Measurements from ENCODE around the gene FRAT1. TPM values are rescaled to one million over a fixed set of nuclear protein-coding genes. Genes with fewer than 3 reads are reported as not detected.

The FRAT1 gene
- total and polyA plus RNA-seq, 2 of the 13 experiments (the other 11 are each of a cell fraction or from before 2014, with no cell fraction given): 1.7 to 2.3 TPM

DNA sequence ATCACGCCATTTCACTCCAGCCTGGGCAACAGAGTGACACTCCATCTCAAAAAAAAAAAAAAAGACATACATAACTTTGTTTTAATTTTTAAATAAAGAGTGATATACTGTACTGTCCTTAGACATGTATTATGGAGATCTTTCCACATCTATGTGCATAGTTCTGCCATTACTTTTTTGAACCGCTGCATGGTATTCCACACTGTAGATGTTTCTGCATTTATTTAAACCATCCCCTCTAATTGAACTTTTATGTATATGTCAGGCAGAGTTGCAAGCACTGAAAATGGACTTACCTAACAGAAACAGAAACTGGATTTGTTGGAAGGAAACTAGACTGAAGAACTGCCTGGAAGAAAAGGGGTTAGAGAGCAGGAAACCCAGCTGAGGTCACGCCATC, 18.1 kb upstream of the FRAT1 start:
- Histone ChIP-seq H3K79me2 (ENCODE audit: insufficient read depth, low read length) (no peaks in the 10 kb centered on the region), H4K20me1 (ENCODE audit: insufficient read depth, low read length) (no peaks in the 10 kb centered on the region), H3K27ac (ENCODE audit: extremely low read length, insufficient read depth, low read length) (no peak overlapping the region), H3K4me1 (ENCODE audit: insufficient read depth, low read length) (peaks cover 35% of the 10 kb centered on the region), H3K4me2 (ENCODE audit: low read depth, low read length) (no peak overlapping the region; the same call in 1 of the 2 replicates), H3K9ac (ENCODE audit: insufficient read depth, low read depth, low read length) (no peak overlapping the region), H3K36me3 (replicated peaks in 1 of 2; ENCODE audit: control insufficient read depth in 1 of 2, insufficient read depth in 2 of 2, low read length in 2 of 2) (no peaks in the 10 kb centered on the region), H3K27me3 (ENCODE audit: control insufficient read depth in 1 of 2, insufficient read depth in 2 of 2, low read length in 2 of 2) (no peaks in the 10 kb centered on the region), H3K9me3 (ENCODE audit: low read length) (no peaks in the 10 kb centered on the region), H2AFZ (ENCODE audit: low read length) (no peak overlapping the region), H3K4me3 (replicated peaks in 1 of 3; ENCODE audit: insufficient read depth in 1 of 3, low read depth in 2 of 3, low read length in 3 of 3) (no peak overlapping the region)
- ChIA-PET POLR2A (no interaction called here), CTCF (ENCODE audit: low intra/inter-chr PET ratio, low total read pairs) (no interaction called here)
- no peak for ATAC-seq
- TF ChIP-seq ZNF335 (CRISPR knock-in tag; IDR thresholded peaks at IDR 0.05): no peak
- TF ChIP-seq MTA1 (CRISPR knock-in tag; IDR thresholded peaks at IDR 0.05; ENCODE audit: borderline replicate concordance): no peak
- TF ChIP-seq SOX13 (IDR thresholded peaks at IDR 0.05): no peak
- TF ChIP-seq SOX13 (CRISPR knock-in tag; conservative IDR thresholded peaks at IDR 0.05 in 1 of 2, IDR thresholded peaks at IDR 0.05 in 1 of 2): no peak
- TF ChIP-seq, protein P1, sequence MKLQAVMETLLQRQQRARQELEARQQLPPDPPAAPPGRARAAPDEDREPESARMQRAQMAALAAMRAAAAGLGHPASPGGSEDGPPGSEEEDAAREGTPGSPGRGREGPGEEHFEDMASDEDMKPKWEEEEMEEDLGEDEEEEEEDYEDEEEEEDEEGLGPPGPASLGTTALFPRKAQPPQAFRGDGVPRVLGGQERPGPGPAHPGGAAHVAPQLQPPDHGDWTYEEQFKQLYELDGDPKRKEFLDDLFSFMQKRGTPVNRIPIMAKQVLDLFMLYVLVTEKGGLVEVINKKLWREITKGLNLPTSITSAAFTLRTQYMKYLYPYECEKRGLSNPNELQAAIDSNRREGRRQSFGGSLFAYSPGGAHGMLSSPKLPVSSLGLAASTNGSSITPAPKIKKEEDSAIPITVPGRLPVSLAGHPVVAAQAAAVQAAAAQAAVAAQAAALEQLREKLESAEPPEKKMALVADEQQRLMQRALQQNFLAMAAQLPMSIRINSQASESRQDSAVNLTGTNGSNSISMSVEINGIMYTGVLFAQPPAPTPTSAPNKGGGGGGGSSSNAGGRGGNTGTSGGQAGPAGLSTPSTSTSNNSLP (IDR thresholded peaks at IDR 0.05; ENCODE audit: low read depth, low read length): no peak
- TF ChIP-seq ZNF501 (CRISPR knock-in tag; IDR thresholded peaks at IDR 0.05): no peak
- TF ChIP-seq, protein P2, sequence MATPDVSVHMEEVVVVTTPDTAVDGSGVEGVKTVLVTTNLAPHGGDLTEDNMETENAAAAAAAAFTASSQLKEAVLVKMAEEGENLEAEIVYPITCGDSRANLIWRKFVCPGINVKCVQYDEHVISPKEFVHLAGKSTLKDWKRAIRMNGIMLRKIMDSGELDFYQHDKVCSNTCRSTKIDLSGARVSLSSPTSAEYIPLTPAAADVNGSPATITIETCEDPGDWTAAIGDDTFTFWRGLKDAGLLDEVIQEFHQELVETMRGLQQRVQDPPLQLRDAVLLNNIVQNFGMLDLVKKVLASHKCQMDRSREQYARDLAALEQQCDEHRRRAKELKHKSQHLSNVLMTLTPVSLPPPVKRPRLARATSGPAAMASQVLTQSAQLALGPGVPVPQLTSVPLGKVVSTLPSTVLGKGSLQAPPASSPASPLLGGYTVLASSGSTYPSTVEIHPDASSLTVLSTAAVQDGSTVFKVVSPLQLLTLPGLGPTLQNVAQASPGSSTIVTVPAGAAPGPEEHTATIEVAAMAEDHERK (CRISPR knock-in tag; IDR thresholded peaks at IDR 0.05; ENCODE audit: low read depth): no peak
- TF ChIP-seq BORCS8-MEF2B (CRISPR knock-in tag; IDR thresholded peaks at IDR 0.05): no peak
- TF ChIP-seq, protein P3, sequence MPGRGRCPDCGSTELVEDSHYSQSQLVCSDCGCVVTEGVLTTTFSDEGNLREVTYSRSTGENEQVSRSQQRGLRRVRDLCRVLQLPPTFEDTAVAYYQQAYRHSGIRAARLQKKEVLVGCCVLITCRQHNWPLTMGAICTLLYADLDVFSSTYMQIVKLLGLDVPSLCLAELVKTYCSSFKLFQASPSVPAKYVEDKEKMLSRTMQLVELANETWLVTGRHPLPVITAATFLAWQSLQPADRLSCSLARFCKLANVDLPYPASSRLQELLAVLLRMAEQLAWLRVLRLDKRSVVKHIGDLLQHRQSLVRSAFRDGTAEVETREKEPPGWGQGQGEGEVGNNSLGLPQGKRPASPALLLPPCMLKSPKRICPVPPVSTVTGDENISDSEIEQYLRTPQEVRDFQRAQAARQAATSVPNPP (CRISPR knock-in tag; IDR thresholded peaks at IDR 0.05): no peak
- no peak for TF ChIP-seq ATF1 (CRISPR knock-in tag; IDR thresholded peaks at IDR 0.05)
- TF ChIP-seq DPF2 (CRISPR knock-in tag; IDR thresholded peaks at IDR 0.05; ENCODE audit: borderline replicate concordance, low read depth): no peak
- TF ChIP-seq WIZ (CRISPR knock-in tag; IDR thresholded peaks at IDR 0.05): no peak
- no peak for TF ChIP-seq ZNF644 (CRISPR knock-in tag; IDR thresholded peaks at IDR 0.05; ENCODE audit: low read depth)
- no peak for TF ChIP-seq FIP1L1 (IDR thresholded peaks at IDR 0.05; ENCODE audit: borderline replicate concordance, insufficient read depth, low read depth, low read length)
- TF ChIP-seq ZNF333 (CRISPR knock-in tag; IDR thresholded peaks at IDR 0.05; ENCODE audit: borderline replicate concordance): no peak
- TF ChIP-seq ZNF350 (CRISPR knock-in tag; IDR thresholded peaks at IDR 0.05; ENCODE audit: borderline replicate concordance, low read depth): no peak
- TF ChIP-seq TARDBP (CRISPR knock-in tag; IDR thresholded peaks at IDR 0.05): no peak
- no peak for TF ChIP-seq TP53 (CRISPR knock-in tag; conservative IDR thresholded peaks at IDR 0.05)
- no peak for DNase-seq (ENCODE audit: low spot score)
- 72% methylated on average over 3 of the region's 3 CpGs for WGBS (ENCODE audit: low lambda C conversion rate)
- intact Hi-C loops (cut with micrococcal nuclease; ENCODE audit: unreplicated experiment) (no loop called here), in situ Hi-C loops (cut with HindIII; ENCODE audit: extremely low pct_ligation_motif_present, low pct_unique_long_range_greater_than_20kb) (no loop called here)
- FAIRE-seq: no peak
- no TSS peak for BruUV-seq (replicated peaks)

Measured in HepG2 (cell line).